Nephron (organoid): ENCODE results near the gene TRIM27.
"Not testable (repeated sequence)": the region's sequence is repeated elsewhere in the genome, so short reads cannot be mapped to it uniquely, and the experiment has no call there.

ENCODE experiments used
- H3K27ac Mint-ChIP-seq, 3 experiments: 2 replicates each; pipeline ENCODE4 v1.8.0; 2020; ENCODE audit warnings: mixed read lengths in 3 of 3, mild to moderate bottlenecking in 2 of 3, moderate library complexity in 1 of 3
- H3K27me3 Mint-ChIP-seq: 2 replicates; pipeline ENCODE4 v1.8.0; 2021; ENCODE audit warnings: low read depth, mild to moderate bottlenecking, moderate library complexity, mixed read lengths
- H3K36me3 Mint-ChIP-seq: 2 replicates; pipeline ENCODE4 v1.8.0; 2020; ENCODE audit warnings: low read depth, mixed read lengths
- H3K4me1 Mint-ChIP-seq: 2 replicates; pipeline ENCODE4 v1.8.0; 2020; ENCODE audit warnings: mixed read lengths
- H3K4me3 Mint-ChIP-seq, 3 experiments: 2 replicates each; pipeline ENCODE4 v1.8.0; 2020; ENCODE audit warnings: mild to moderate bottlenecking in 3 of 3, mixed read lengths in 3 of 3, moderate library complexity in 2 of 3
- H3K9me3 Mint-ChIP-seq: 2 replicates; pipeline ENCODE4 v1.8.0; 2020; ENCODE audit warnings: mixed read lengths
- TF ChIP-seq, protein P1 (sequence below), 3 experiments: fragments of 200-600 bp; sonication (generic); IDR thresholded peaks; one replicate each; pipeline ENCODE4 v1.5.0; 2021; ENCODE audit warnings: antibody characterized with exemption in 3 of 3; ENCODE audit not compliant: unreplicated experiment in 3 of 3

Gene TRIM27

DNA sequence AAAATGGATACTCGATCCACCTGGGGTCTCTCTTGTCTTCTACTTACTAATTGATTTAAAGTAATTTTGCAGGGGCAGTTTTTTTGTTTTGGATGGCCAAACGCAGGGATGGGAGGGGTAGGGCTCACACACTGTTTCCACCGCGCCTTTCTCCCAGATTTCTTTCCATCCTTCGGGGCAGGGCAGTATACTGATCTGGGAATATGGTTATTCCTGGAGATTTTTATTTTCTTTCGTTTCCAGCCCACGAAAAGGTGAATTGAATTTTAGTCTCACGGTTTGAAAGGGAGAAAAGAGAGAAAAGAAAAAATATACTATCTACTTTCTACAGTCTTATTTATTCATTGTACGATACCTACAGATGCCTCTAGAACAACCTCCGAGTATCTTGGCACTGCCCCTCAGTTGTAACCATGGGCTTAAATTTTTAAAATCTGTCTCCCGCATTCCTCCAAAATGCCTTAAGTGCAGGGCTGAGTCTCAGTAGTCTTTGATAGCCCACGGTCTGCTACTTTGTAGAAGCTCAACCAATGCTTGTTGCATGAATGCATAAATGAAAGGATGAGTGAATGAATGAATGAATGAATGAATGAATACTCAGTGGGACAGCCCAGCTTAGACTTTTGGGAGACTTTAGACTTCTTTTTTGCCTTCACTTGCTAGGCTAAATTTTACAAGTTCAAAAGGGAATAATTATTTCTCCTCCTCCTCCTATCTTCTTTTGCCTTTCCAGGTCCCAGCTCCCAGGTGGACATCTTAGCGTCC lies 18.1 kb upstream of the TRIM27 start:
- H3K27me3 Mint-ChIP-seq, result peaks cover 5% of the 10 kb centered on the region
- no peaks in the 10 kb centered on the region for H3K36me3 Mint-ChIP-seq
- TF ChIP-seq, protein P1, sequence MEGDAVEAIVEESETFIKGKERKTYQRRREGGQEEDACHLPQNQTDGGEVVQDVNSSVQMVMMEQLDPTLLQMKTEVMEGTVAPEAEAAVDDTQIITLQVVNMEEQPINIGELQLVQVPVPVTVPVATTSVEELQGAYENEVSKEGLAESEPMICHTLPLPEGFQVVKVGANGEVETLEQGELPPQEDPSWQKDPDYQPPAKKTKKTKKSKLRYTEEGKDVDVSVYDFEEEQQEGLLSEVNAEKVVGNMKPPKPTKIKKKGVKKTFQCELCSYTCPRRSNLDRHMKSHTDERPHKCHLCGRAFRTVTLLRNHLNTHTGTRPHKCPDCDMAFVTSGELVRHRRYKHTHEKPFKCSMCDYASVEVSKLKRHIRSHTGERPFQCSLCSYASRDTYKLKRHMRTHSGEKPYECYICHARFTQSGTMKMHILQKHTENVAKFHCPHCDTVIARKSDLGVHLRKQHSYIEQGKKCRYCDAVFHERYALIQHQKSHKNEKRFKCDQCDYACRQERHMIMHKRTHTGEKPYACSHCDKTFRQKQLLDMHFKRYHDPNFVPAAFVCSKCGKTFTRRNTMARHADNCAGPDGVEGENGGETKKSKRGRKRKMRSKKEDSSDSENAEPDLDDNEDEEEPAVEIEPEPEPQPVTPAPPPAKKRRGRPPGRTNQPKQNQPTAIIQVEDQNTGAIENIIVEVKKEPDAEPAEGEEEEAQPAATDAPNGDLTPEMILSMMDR (IDR thresholded peaks at IDR 0.05; ENCODE audit: unreplicated experiment in 3 of 3), result no peak
- peak overlapping the region; percentile 16 to 65 (median 48) for H3K27ac Mint-ChIP-seq
- no peaks in the 10 kb centered on the region for H3K9me3 Mint-ChIP-seq
- H3K4me3 Mint-ChIP-seq, result peak overlapping the region; percentile 88 to 96 (median 89)
- H3K4me1 Mint-ChIP-seq, result peaks cover 13% of the 10 kb centered on the region

GRCh38 chr6:28940858-28941683 lies 17.3 kb upstream of the TRIM27 start:
- Mint-ChIP-seq H3K36me3 (no peaks in the 10 kb centered on the region), H3K27me3 (peaks cover 5% of the 10 kb centered on the region), H3K4me1 (peaks cover 13% of the 10 kb centered on the region), H3K4me3 (peak overlapping the region; percentile 88 to 96 (median 89)), H3K27ac (peak overlapping the region; percentile 16 to 68 (median 48)), H3K9me3 (no peaks in the 10 kb centered on the region)
- TF ChIP-seq, protein P1 (IDR thresholded peaks at IDR 0.05; ENCODE audit: unreplicated experiment in 3 of 3), result no peak

- Mint-ChIP-seq H3K36me3 (no peaks in the 10 kb centered on the region), H3K27ac (peak overlapping the region; percentile 16 to 68 (median 48)), H3K4me1 (peaks cover 13% of the 10 kb centered on the region), H3K4me3 (peak overlapping the region; percentile 88 to 96 (median 89)), H3K9me3 (no peaks in the 10 kb centered on the region), H3K27me3 (peaks cover 5% of the 10 kb centered on the region)
- TF ChIP-seq, protein P1 (IDR thresholded peaks at IDR 0.05; ENCODE audit: unreplicated experiment in 3 of 3), result no peak
Measured at GRCh38 chr6:28940294-28940857, 16.6 kb upstream of the TRIM27 start.

GRCh38 chr6:28933069-28933468 lies 9.3 kb upstream of the TRIM27 start:
- TF ChIP-seq, protein P1 (IDR thresholded peaks at IDR 0.05; ENCODE audit: unreplicated experiment in 3 of 3), result no peak
- Mint-ChIP-seq H3K27ac (no peak overlapping the region), H3K9me3 (no peaks in the 10 kb centered on the region)

DNA sequence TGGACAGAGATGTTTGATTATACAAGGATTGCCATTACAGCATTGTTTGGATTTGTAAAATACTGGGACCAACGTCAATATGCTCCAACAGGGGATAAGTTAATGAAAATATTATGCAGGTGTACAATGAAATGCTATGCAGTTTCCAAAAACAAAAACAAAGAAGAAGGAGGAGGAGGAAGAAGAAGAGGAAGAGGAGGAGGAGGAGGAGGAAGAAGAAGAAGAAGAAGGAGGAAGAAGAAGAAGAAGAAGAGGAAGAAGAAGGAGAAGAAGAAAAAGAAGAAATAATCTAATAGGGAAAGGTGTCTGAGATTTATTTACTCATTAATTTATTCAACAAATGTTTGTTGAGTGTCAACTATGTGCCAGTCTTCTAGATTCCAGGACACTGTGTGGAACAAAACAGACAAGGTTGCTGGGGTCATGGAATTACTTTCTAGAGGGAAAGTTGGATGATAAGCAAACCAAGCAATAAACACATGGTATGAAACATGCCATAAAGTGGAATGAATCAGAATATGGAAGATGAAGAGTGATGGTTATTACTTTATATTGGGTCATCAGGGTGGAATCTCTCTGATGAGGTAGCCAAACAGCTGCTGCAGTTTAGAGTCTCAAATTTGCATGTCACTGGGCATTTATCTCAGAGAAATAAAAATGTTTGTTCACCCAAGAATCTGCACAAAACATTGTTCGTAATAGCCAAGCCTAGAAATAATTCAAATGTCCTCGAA lies 6.3 kb upstream of the TRIM27 start:
- no peaks in the 10 kb centered on the region for H3K4me1 Mint-ChIP-seq
- no peaks in the 10 kb centered on the region for H3K36me3 Mint-ChIP-seq
- no peaks in the 10 kb centered on the region for H3K9me3 Mint-ChIP-seq
- no peak overlapping the region for H3K27ac Mint-ChIP-seq
- peaks cover 7% of the 10 kb centered on the region for H3K27me3 Mint-ChIP-seq
- H3K4me3 Mint-ChIP-seq, result no peak overlapping the region
- TF ChIP-seq, protein P1 (IDR thresholded peaks at IDR 0.05; ENCODE audit: unreplicated experiment in 3 of 3), result no peak

More at GRCh38 chr6:28933069-28933468, 9.3 kb upstream of the TRIM27 start:
- peaks cover 7% of the 10 kb centered on the region for H3K27me3 Mint-ChIP-seq
- H3K4me1 Mint-ChIP-seq, result no peaks in the 10 kb centered on the region
- H3K4me3 Mint-ChIP-seq, result no peak overlapping the region
- no peaks in the 10 kb centered on the region for H3K36me3 Mint-ChIP-seq

GRCh38 chr6:28929339-28929738 lies 5.6 kb upstream of the TRIM27 start:
- not testable (repeated sequence) for H3K4me3 Mint-ChIP-seq, H3K9me3 Mint-ChIP-seq, H3K27me3 Mint-ChIP-seq, H3K4me1 Mint-ChIP-seq, H3K27ac Mint-ChIP-seq, H3K36me3 Mint-ChIP-seq
